ENCODE measurements around the gene ZBTB16.

Gene ZBTB16

GRCh38 chr11:114239753-114240161 lies 180.2 kb downstream of the ZBTB16 start:
- DNase-seq (ENCODE audit: low spot score), result no peak
- TF ChIP-seq, protein P1, sequence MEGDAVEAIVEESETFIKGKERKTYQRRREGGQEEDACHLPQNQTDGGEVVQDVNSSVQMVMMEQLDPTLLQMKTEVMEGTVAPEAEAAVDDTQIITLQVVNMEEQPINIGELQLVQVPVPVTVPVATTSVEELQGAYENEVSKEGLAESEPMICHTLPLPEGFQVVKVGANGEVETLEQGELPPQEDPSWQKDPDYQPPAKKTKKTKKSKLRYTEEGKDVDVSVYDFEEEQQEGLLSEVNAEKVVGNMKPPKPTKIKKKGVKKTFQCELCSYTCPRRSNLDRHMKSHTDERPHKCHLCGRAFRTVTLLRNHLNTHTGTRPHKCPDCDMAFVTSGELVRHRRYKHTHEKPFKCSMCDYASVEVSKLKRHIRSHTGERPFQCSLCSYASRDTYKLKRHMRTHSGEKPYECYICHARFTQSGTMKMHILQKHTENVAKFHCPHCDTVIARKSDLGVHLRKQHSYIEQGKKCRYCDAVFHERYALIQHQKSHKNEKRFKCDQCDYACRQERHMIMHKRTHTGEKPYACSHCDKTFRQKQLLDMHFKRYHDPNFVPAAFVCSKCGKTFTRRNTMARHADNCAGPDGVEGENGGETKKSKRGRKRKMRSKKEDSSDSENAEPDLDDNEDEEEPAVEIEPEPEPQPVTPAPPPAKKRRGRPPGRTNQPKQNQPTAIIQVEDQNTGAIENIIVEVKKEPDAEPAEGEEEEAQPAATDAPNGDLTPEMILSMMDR (IDR thresholded peaks at IDR 0.05; ENCODE audit: extremely low read depth, missing control alignments), result no peak

- DNase-seq (ENCODE audit: low spot score), result no peak
- TF ChIP-seq, protein P1 (IDR thresholded peaks at IDR 0.05; ENCODE audit: extremely low read depth, missing control alignments), result no peak
Measured at GRCh38 chr11:114242032-114242431, 182.5 kb downstream of the ZBTB16 start.

GRCh38 chr11:114243461-114244372 lies 184.2 kb downstream of the ZBTB16 start:
- no peak for DNase-seq (ENCODE audit: low spot score)
- TF ChIP-seq, protein P1 (IDR thresholded peaks at IDR 0.05; ENCODE audit: extremely low read depth, missing control alignments), result no peak

- TF ChIP-seq, protein P1 (IDR thresholded peaks at IDR 0.05; ENCODE audit: extremely low read depth, missing control alignments), result no peak
- DNase-seq (ENCODE audit: low spot score), result no peak
Measured at GRCh38 chr11:114244726-114245394, 185.3 kb downstream of the ZBTB16 start.

DNA sequence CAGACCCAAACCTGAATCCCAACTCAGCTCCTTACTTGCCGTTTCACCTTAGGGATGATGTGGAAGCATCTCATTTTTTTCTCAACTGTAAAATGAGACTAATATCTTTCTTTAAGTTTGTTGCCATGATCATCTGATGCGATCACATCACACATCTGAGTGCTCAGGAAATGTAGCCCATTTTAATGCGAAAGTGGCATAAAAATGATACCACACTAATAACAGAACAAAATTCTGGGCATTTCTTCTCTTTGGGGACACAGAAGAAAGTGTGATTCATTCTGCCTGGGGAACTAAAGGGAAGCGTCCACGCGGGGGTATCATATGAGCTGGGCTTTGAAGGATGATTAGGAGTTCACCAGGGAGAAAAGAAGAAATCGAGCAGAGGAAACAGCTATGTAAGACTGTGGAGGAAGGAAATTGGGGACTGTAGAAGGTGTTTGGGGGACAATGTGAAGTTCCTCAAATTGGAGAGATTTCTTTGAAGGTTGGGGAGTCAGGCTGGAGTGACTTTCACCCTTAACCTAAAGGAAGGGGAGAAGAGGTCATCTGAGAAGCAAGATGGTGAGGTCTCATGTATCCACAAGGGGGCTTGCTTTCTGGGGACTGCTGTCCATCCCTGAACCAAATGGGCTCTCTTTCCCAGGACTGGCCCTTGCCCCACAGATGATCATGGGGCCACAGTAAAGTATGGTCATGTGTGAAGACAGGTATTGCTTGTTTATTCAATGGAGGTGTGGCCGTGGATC lies 187.0 kb downstream of the ZBTB16 start:
- DNase-seq (ENCODE audit: low spot score), result no peak
- TF ChIP-seq, protein P1 (IDR thresholded peaks at IDR 0.05; ENCODE audit: extremely low read depth, missing control alignments), result no peak

- TF ChIP-seq, protein P1 (IDR thresholded peaks at IDR 0.05; ENCODE audit: extremely low read depth, missing control alignments), result no peak
- no peak for DNase-seq (ENCODE audit: low spot score)
Measured at GRCh38 chr11:114247070-114247789, 187.7 kb downstream of the ZBTB16 start.
